ENCODE measurements around the gene LRRC8B. TPM values are rescaled to one million over a fixed set of nuclear protein-coding genes. Genes with fewer than 3 reads are reported as not detected.

The LRRC8B gene
- total RNA-seq, 4 donors from 2014 or later: 12.2 to 16.3 (median 13.8) TPM

GRCh38 chr1:89532866-89533265, 8.2 kb downstream of the LRRC8B start:
- TF ChIP-seq, protein P1, sequence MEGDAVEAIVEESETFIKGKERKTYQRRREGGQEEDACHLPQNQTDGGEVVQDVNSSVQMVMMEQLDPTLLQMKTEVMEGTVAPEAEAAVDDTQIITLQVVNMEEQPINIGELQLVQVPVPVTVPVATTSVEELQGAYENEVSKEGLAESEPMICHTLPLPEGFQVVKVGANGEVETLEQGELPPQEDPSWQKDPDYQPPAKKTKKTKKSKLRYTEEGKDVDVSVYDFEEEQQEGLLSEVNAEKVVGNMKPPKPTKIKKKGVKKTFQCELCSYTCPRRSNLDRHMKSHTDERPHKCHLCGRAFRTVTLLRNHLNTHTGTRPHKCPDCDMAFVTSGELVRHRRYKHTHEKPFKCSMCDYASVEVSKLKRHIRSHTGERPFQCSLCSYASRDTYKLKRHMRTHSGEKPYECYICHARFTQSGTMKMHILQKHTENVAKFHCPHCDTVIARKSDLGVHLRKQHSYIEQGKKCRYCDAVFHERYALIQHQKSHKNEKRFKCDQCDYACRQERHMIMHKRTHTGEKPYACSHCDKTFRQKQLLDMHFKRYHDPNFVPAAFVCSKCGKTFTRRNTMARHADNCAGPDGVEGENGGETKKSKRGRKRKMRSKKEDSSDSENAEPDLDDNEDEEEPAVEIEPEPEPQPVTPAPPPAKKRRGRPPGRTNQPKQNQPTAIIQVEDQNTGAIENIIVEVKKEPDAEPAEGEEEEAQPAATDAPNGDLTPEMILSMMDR (IDR thresholded peaks at IDR 0.05; ENCODE audit: low read depth): no peak

- TF ChIP-seq, protein P1 (IDR thresholded peaks at IDR 0.05; ENCODE audit: low read depth): no peak
Observed at GRCh38 chr1:89535537-89535936, 10.9 kb downstream of the LRRC8B start.

- TF ChIP-seq, protein P1 (IDR thresholded peaks at IDR 0.05; ENCODE audit: low read depth): no peak
Observed at GRCh38 chr1:89536555-89537341, 12.1 kb downstream of the LRRC8B start.

GRCh38 chr1:89538361-89538760, 13.7 kb downstream of the LRRC8B start:
- TF ChIP-seq, protein P1 (IDR thresholded peaks at IDR 0.05; ENCODE audit: low read depth): no peak

DNA sequence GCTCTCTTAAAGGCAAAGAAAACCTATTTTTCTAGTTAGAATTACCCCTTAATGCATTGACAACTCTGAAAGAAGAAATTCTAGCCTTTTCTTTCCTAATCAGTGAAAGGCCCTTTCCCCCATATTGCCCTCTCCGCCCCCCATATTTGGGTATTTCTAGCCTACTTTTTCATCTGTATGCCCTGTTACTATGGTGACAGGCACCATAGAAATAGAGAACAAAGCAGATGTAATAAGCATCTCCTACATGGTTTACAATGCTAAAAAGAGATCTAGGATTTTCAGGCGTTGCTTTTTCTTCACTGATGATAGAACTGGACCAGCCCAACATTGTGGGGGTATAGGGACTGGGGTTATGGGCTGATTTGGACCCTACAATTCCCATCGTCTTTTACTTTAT, 14.5 kb downstream of the LRRC8B start:
- TF ChIP-seq, protein P1 (IDR thresholded peaks at IDR 0.05; ENCODE audit: low read depth): no peak

GRCh38 chr1:89540406-89540970, 15.9 kb downstream of the LRRC8B start:
- TF ChIP-seq, protein P1 (IDR thresholded peaks at IDR 0.05; ENCODE audit: low read depth): no peak

DNA sequence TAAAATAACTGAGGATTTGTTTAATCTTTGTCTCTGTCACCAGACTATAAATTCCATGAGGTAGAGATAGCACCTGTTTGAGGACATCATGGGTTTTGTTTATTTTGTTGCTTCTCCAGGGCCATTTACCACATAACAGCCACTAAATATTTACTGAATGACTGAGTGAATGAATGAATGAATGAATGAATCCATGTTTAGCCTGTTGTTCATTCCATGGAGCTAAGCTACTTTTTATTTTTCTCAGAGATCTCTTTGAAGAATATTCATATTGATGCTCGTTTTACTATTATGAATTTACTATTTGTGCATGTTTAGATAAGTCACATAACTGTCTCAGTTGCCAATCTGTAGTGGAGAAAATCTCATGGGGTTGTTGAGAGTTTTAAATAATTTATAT, 17.7 kb downstream of the LRRC8B start:
- TF ChIP-seq, protein P1 (IDR thresholded peaks at IDR 0.05; ENCODE audit: low read depth): no peak

Measured in subcutaneous adipose tissue (tissue), 4 donors.